ENCODE data around the gene HM13. TPM values are rescaled to one million over a fixed set of nuclear protein-coding genes. Genes with fewer than 3 reads are reported as not detected.

HM13 gene
- total RNA-seq, 3 donors from 2014 or later: 95.6 to 137 (median 109) TPM

- Histone ChIP-seq H3K4me3 (no peak overlapping the region), H3K4me1 (ENCODE audit: low read depth) (peaks cover 3% of the 10 kb centered on the region), H3K36me3 (ENCODE audit: low read depth) (no peaks in the 10 kb centered on the region), H3K9me3 (no peaks in the 10 kb centered on the region)
- TF ChIP-seq, protein P1, sequence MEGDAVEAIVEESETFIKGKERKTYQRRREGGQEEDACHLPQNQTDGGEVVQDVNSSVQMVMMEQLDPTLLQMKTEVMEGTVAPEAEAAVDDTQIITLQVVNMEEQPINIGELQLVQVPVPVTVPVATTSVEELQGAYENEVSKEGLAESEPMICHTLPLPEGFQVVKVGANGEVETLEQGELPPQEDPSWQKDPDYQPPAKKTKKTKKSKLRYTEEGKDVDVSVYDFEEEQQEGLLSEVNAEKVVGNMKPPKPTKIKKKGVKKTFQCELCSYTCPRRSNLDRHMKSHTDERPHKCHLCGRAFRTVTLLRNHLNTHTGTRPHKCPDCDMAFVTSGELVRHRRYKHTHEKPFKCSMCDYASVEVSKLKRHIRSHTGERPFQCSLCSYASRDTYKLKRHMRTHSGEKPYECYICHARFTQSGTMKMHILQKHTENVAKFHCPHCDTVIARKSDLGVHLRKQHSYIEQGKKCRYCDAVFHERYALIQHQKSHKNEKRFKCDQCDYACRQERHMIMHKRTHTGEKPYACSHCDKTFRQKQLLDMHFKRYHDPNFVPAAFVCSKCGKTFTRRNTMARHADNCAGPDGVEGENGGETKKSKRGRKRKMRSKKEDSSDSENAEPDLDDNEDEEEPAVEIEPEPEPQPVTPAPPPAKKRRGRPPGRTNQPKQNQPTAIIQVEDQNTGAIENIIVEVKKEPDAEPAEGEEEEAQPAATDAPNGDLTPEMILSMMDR (IDR thresholded peaks at IDR 0.05): no peak
- ATAC-seq (peak; percentile 60), DNase-seq (peak; percentile 38 to 69 (median 60))
- intact Hi-C loops (cut with DNase I, micrococcal nuclease): no loop called here
These were observed 28.5 kb upstream of the HM13 start for GRCh38 chr20:31485450-31486339.

DNA sequence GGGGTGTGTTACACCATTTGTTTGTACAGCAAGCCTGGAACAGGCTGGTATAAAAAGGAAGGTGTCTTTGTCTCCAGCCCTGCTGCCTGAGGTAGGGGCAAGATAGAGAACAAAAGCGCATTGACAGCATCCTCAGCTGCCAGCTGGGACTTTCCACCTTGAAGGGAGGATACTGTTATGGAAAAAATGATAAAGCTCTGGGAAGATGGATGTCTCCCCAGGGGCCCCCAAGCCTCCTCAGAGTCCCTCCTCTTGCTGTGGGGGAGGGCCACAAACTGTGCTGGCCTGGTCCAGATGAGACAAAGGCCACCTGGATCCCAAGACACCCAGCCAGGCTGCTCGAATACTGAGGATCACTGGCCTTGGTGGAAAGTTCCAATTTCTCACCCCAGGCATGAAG, 26.1 kb upstream of the HM13 start:
- Histone ChIP-seq H3K9me3 (no peaks in the 10 kb centered on the region), H3K36me3 (ENCODE audit: low read depth) (no peaks in the 10 kb centered on the region), H3K4me3 (no peak overlapping the region), H3K4me1 (ENCODE audit: low read depth) (peaks cover 3% of the 10 kb centered on the region)
- no peak for DNase-seq
- TF ChIP-seq, protein P1 (IDR thresholded peaks at IDR 0.05): no peak
- no peak for ATAC-seq
- intact Hi-C loops (cut with DNase I, micrococcal nuclease): no loop called here

DNA sequence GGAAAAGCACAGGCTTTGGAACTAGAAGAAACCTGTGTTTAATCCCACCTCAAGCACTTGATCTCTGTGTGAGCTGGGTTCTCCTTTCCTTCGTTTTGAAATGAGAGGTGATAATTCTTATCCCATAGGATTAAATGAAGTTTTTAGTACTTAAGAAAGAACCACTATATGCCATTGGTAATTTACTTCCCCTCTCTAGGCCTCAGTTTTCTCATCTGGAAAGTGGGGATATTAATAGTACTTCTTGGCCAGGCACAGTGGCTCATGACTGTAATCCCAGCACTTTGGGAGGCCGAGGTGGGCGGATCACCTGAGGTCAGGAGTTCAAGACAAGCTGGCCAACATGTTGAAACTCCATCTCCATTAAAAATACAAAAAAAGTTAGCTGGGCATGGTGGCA, 25.1 kb upstream of the HM13 start:
- DNase-seq (no peak), ATAC-seq (no peak)
- Histone ChIP-seq H3K9me3 (no peaks in the 10 kb centered on the region), H3K4me1 (ENCODE audit: low read depth) (peaks cover 3% of the 10 kb centered on the region), H3K4me3 (no peak overlapping the region), H3K36me3 (ENCODE audit: low read depth) (no peaks in the 10 kb centered on the region)
- TF ChIP-seq, protein P1 (IDR thresholded peaks at IDR 0.05): no peak
- intact Hi-C loops (cut with DNase I, micrococcal nuclease): no loop called here

DNA sequence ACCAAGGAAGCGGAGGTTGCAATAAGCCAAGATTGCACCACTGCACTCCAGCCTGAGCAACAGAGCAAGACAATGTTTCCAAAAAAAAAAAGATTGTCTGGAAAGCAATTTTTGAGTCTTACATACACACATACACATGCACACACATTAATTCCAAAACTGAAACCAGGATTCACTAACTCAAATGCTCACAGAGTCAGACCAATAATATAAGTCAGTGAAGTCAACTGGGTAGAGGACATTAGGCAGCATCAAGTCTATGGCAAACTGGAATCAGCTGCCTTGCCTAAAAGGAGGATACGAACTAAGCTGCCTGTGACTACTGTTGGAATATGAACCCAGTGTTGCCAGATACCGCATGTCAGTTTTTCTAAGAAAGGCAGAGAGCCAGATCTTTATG, 23.5 kb upstream of the HM13 start:
- DNase-seq (no peak), ATAC-seq (no peak)
- no peaks in the 10 kb centered on the region for H3K36me3 ChIP-seq (ENCODE audit: low read depth)
- no peaks in the 10 kb centered on the region for H3K9me3 ChIP-seq
- TF ChIP-seq, protein P1 (IDR thresholded peaks at IDR 0.05): no peak
- no peaks in the 10 kb centered on the region for H3K4me1 ChIP-seq (ENCODE audit: low read depth)
- no peak overlapping the region for H3K4me3 ChIP-seq
- intact Hi-C loops (cut with DNase I, micrococcal nuclease): no loop called here

- intact Hi-C loops (cut with DNase I, micrococcal nuclease): no loop called here
- Histone ChIP-seq H3K4me1 (ENCODE audit: low read depth) (no peaks in the 10 kb centered on the region), H3K36me3 (ENCODE audit: low read depth) (no peaks in the 10 kb centered on the region), H3K9me3 (no peaks in the 10 kb centered on the region), H3K4me3 (no peak overlapping the region)
- DNase-seq (peak in 1 of 3 donors; percentile 32), ATAC-seq (peak; percentile 59)
- TF ChIP-seq, protein P1 (IDR thresholded peaks at IDR 0.05): no peak
These were observed 20.1 kb upstream of the HM13 start for GRCh38 chr20:31494131-31494530.
